Fibroblast of lung (primary cell): ENCODE results near the gene MSLN. TPM values are rescaled to one million over a fixed set of nuclear protein-coding genes. Genes with fewer than 3 reads are reported as not detected.

Source experiments
- DNase-seq, 2 donors: peaks; one replicate each; pipeline versions ENCODE4 v3.0.0 to v3.0.0-alpha.2; 2010; ENCODE audit warnings: low read depth in 2 of 2
- H2AFZ ChIP-seq: 2 replicates; pipeline ENCODE4 v1.5.1; 2012; ENCODE audit warnings: low read length, control low read depth, inconsistent platforms
- H3K27ac ChIP-seq: 2 replicates; pipeline ENCODE4 v1.5.1; 2011; ENCODE audit warnings: low read length, control low read depth; ENCODE audit not compliant: insufficient read depth
- H3K27me3 ChIP-seq: 2 replicates; pipeline ENCODE4 v1.5.1; 2011; ENCODE audit warnings: mild to moderate bottlenecking, low read length; ENCODE audit not compliant: control insufficient read depth, insufficient read depth
- H3K36me3 ChIP-seq: 2 replicates; pipeline ENCODE4 v1.5.1; 2011; ENCODE audit warnings: low read length; ENCODE audit not compliant: control insufficient read depth, insufficient read depth
- H3K4me1 ChIP-seq: 2 replicates; pipeline ENCODE4 v1.5.1; 2011; ENCODE audit warnings: low read length; ENCODE audit not compliant: control insufficient read depth, insufficient read depth; ENCODE audit errors: extremely low read depth
- H3K4me2 ChIP-seq: 2 replicates; pipeline ENCODE4 v1.5.1; 2011; ENCODE audit warnings: low read length, control low read depth; ENCODE audit not compliant: insufficient read depth; ENCODE audit errors: extremely low read depth
- H3K4me3 ChIP-seq, 4 experiments: fragments of 200-600 bp in 1 of 4; sonication (generic) in 1 of 4; replicated peaks in 1 of 4; 2 replicates each; pipeline ENCODE4 v1.5.1; 2011 to 2016; ENCODE audit warnings: low read length in 4 of 4, low read depth in 3 of 4, mild to moderate bottlenecking in 3 of 4, control low read depth in 2 of 4, inconsistent platforms in 1 of 4, mixed read lengths in 1 of 4; ENCODE audit not compliant: insufficient read depth in 1 of 4; ENCODE audit errors: control extremely low read depth in 1 of 4
- H3K79me2 ChIP-seq: 2 replicates; pipeline ENCODE4 v1.5.1; 2012; ENCODE audit warnings: mild to moderate bottlenecking, low read length, inconsistent platforms; ENCODE audit not compliant: control insufficient read depth, insufficient read depth
- H3K9ac ChIP-seq: 2 replicates; pipeline ENCODE4 v1.5.1; 2011; ENCODE audit warnings: mild to moderate bottlenecking, low read length, control low read depth; ENCODE audit not compliant: insufficient read depth
- H3K9me3 ChIP-seq: 2 replicates; pipeline ENCODE4 v1.5.1; 2012; ENCODE audit warnings: low read depth, low read length; ENCODE audit not compliant: control insufficient read depth, insufficient read depth
- H4K20me1 ChIP-seq: 2 replicates; pipeline ENCODE4 v1.5.1; 2011; ENCODE audit warnings: low read length; ENCODE audit not compliant: control insufficient read depth, insufficient read depth; ENCODE audit errors: extremely low read depth
- CTCF ChIP-seq, 2 donors: IDR thresholded peaks in 1 of 2; conservative IDR thresholded peaks in 1 of 2; 1 replicate in 1 of 2; 2 replicates in 1 of 2; pipeline ENCODE4 v1.5.1; 2011 to 2012; ENCODE audit warnings: low read length in 2 of 2, control low read depth in 1 of 2, inconsistent platforms in 1 of 2, low read depth in 1 of 2, mild to moderate bottlenecking in 1 of 2
- EZH2 ChIP-seq: IDR thresholded peaks from 2 replicates; pipeline ENCODE4 v1.5.1; 2012; ENCODE audit warnings: low read length, control low read depth, mild to moderate bottlenecking; ENCODE audit errors: missing control alignments
- polyA plus RNA-seq, 2 donors: library from polyadenylated mRNA; depleted of rRNA in 1 of 2; stranded (reverse) in 1 of 2; unstranded in 1 of 2; fragments of >200 nt; gene quantifications; 2 replicates each; pipeline ENCODE4 v1.2.1, GENCODE V29; 2011 to 2012; ENCODE audit warnings: missing spikeins in 1 of 2
- total RNA-seq: library from RNA; depleted of rRNA; stranded (reverse); fragments of >200 nt; gene quantifications from 2 replicates; pipeline ENCODE4 v1.2.1, GENCODE V29; 2014

The MSLN gene
- total and polyA plus RNA-seq, 2 donors (not counting 1 experiment from before 2014, with no cell fraction given): not detected

- DNase-seq: no peak
- H3K4me3 ChIP-seq: no peak overlapping the region
- H3K36me3 ChIP-seq: peaks cover 29% of the 10 kb centered on the region
- H3K9me3 ChIP-seq: no peaks in the 10 kb centered on the region
- no peak overlapping the region for H3K9ac ChIP-seq
- H4K20me1 ChIP-seq: no peaks in the 10 kb centered on the region
- H3K27me3 ChIP-seq: no peaks in the 10 kb centered on the region
- H3K79me2 ChIP-seq: no peaks in the 10 kb centered on the region
- H3K27ac ChIP-seq: no peak overlapping the region
- no peak overlapping the region for H2AFZ ChIP-seq
- no peaks in the 10 kb centered on the region for H3K4me1 ChIP-seq
- no peak for TF ChIP-seq EZH2
- TF ChIP-seq CTCF (conservative IDR thresholded peaks at IDR 0.05 in 1 of 2, IDR thresholded peaks at IDR 0.05 in 1 of 2; ENCODE audit: low read depth in 1 of 2, low read length in 2 of 2): no peak
- no peak overlapping the region for H3K4me2 ChIP-seq
These were observed 28.2 kb upstream of the MSLN start for GRCh38 chr16:732332-732731.

GRCh38 chr16:732936-733335, 27.6 kb upstream of the MSLN start:
- Histone ChIP-seq H3K9ac (no peak overlapping the region), H4K20me1 (no peaks in the 10 kb centered on the region), H3K36me3 (peaks cover 30% of the 10 kb centered on the region), H3K9me3 (no peaks in the 10 kb centered on the region), H3K4me2 (no peak overlapping the region), H3K27ac (no peak overlapping the region), H3K79me2 (no peaks in the 10 kb centered on the region), H3K27me3 (no peaks in the 10 kb centered on the region), H3K4me3 (no peak overlapping the region), H3K4me1 (no peaks in the 10 kb centered on the region), H2AFZ (no peak overlapping the region)
- TF ChIP-seq CTCF (conservative IDR thresholded peaks at IDR 0.05 in 1 of 2, IDR thresholded peaks at IDR 0.05 in 1 of 2; ENCODE audit: low read depth in 1 of 2, low read length in 2 of 2) (no peak), EZH2 (no peak)
- DNase-seq: peak in 1 of 2 donors; percentile 32

- H4K20me1 ChIP-seq: no peaks in the 10 kb centered on the region
- H3K27ac ChIP-seq: no peak overlapping the region
- no peak overlapping the region for H3K4me2 ChIP-seq
- no peaks in the 10 kb centered on the region for H3K27me3 ChIP-seq
- no peaks in the 10 kb centered on the region for H3K9me3 ChIP-seq
- no peak overlapping the region for H3K9ac ChIP-seq
- H2AFZ ChIP-seq: no peak overlapping the region
- H3K79me2 ChIP-seq: no peaks in the 10 kb centered on the region
- no peaks in the 10 kb centered on the region for H3K4me1 ChIP-seq
- peaks cover 30% of the 10 kb centered on the region for H3K36me3 ChIP-seq
- DNase-seq: no peak
- TF ChIP-seq EZH2 (no peak), CTCF (conservative IDR thresholded peaks at IDR 0.05 in 1 of 2, IDR thresholded peaks at IDR 0.05 in 1 of 2; ENCODE audit: low read depth in 1 of 2, low read length in 2 of 2) (peak; percentile 21 to 35)
- H3K4me3 ChIP-seq: no peak overlapping the region
These were observed 26.9 kb upstream of the MSLN start for GRCh38 chr16:733382-734207.
